ENCODE data around the gene NDUFAF2. TPM values are rescaled to one million over a fixed set of nuclear protein-coding genes. Genes with fewer than 3 reads are reported as not detected.

NDUFAF2 gene, protein sequence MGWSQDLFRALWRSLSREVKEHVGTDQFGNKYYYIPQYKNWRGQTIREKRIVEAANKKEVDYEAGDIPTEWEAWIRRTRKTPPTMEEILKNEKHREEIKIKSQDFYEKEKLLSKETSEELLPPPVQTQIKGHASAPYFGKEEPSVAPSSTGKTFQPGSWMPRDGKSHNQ
- 32.3 and 45.8 TPM in 2 replicates for total RNA-seq

GRCh38 chr5:60944904-60945812 lies at the start of gene NDUFAF2, which contains the start of gene ERCC8:
NDUFAF2 (plus strand) TSS chr5:60945205; CDS start chr5:60945256, 51 bp downstream.
ERCC8 (minus strand) TSS chr5:60945070; CDS start chr5:60945008, 62 bp downstream.

GRCh38 chr5:61162010-61162831 lies 217.2 kb downstream of the NDUFAF2 start, which contains the start of gene SMIM15:
SMIM15 (minus strand) TSS chr5:61162468; CDS start chr5:61160171, 2,297 bp downstream.

Other genes with a start within 250 kb of the NDUFAF2 start
- gene DEPDC1B, start 245.0 kb upstream of the NDUFAF2 start, total RNA-seq = 9.5 and 11.9 TPM in 2 replicates
- not detected in 2 replicates for gene ELOVL7, start 100.9 kb upstream of the NDUFAF2 start, total RNA-seq
- 12.2 and 21.0 TPM in 2 replicates for gene ERCC8, start 135 bp upstream of the NDUFAF2 start, total RNA-seq
- 43.8 and 57.1 TPM in 2 replicates for gene SMIM15, start 217.3 kb downstream of the NDUFAF2 start, total RNA-seq

All from myometrial cell (primary cell).